ENCODE results near the gene SRMS.

DNA sequence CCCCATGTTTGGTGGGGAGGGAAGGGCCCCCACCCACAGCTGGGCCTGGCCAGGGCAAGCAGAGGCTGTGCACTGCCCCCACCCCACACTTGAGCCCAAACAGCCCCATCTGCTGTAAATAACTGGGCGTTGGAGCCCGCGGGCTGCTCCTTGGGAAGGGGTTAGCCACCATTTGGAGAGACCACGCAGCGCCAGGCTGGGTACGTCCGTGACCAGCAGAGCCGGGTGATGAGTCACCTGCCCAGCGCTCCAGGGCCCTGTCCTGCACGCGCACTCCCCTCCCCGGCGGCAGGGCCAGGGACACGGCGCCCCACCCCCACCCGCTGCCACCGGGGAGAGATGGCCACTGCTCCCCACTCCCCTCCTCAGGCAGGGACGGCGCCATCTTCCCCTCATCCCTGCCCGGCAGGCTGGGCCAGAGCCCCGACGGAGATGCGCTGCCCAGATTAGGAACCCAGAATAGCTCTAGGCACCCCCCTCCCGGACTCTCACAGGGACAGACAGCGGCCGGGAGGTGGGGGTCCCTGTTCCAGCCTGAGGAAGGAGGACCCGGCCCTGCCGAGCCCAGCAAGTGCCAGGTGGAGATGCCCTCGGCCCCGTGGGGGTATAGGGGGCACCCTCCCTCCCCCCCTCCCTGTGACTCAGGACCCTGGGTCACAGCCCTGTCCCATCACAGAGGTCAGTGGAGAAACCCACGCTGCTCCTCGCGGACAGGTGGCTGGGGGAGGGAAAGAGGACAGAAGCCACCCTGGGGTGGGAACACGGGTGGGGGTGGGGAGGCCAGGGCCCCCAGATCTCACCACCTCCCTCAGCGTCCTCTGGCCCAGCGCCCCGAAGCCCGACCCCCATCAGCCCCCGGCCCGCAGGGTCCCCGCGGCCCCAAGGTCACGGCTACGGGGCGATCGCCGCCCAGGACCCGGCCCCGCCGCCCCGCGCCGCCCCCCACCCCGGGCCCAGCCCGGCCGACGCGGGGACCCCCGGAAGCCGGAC lies 49.3 kb downstream of the SRMS start:
- TF ChIP-seq, protein P1, sequence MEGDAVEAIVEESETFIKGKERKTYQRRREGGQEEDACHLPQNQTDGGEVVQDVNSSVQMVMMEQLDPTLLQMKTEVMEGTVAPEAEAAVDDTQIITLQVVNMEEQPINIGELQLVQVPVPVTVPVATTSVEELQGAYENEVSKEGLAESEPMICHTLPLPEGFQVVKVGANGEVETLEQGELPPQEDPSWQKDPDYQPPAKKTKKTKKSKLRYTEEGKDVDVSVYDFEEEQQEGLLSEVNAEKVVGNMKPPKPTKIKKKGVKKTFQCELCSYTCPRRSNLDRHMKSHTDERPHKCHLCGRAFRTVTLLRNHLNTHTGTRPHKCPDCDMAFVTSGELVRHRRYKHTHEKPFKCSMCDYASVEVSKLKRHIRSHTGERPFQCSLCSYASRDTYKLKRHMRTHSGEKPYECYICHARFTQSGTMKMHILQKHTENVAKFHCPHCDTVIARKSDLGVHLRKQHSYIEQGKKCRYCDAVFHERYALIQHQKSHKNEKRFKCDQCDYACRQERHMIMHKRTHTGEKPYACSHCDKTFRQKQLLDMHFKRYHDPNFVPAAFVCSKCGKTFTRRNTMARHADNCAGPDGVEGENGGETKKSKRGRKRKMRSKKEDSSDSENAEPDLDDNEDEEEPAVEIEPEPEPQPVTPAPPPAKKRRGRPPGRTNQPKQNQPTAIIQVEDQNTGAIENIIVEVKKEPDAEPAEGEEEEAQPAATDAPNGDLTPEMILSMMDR (IDR thresholded peaks at IDR 0.05; ENCODE audit: insufficient read depth, low read length, poor library complexity, severe bottlenecking): no peak
- TF ChIP-seq EZH2phosphoT487 (conservative IDR thresholded peaks at IDR 0.05; ENCODE audit: low read length): no peak

Measured in SU-DHL-6 (cell line).